Measurements from ENCODE around the gene CCNB3.

DNA sequence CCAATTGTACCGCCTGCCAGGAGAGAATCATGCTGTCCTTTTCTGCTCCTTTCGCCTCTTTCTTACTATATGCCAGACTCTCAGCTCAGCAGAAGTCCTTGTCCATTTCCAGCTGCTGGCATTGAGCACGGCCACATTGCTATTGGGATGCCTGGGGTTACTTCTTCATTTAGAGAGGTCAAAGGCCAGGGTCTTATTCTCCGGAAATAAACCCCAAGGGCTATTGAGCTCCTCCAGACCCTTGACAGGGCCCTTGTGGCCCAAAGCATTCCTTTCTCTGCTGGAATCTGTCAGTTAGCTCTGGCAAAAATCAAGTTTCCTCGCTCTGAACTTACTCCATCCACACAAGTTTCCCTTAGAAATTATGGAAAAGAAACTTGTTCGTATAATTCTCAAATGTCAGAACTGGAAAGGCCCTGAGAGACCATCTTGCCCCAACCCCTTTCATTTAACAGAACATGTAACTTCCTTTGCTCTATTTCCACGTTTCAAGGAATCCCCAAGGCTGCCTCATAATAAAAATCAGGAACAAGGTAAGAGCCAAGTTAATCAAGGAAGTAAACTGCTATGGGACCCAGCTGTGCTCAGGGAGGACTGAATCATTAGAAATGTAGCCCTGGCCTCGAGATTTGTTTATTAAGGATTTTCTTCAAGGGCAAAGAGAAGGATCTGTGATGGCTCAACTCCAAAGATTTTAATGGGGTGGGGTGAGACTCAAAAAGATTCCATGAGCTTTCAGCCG lies 15.5 kb upstream of the CCNB3 start:
- TF ChIP-seq, protein P1, sequence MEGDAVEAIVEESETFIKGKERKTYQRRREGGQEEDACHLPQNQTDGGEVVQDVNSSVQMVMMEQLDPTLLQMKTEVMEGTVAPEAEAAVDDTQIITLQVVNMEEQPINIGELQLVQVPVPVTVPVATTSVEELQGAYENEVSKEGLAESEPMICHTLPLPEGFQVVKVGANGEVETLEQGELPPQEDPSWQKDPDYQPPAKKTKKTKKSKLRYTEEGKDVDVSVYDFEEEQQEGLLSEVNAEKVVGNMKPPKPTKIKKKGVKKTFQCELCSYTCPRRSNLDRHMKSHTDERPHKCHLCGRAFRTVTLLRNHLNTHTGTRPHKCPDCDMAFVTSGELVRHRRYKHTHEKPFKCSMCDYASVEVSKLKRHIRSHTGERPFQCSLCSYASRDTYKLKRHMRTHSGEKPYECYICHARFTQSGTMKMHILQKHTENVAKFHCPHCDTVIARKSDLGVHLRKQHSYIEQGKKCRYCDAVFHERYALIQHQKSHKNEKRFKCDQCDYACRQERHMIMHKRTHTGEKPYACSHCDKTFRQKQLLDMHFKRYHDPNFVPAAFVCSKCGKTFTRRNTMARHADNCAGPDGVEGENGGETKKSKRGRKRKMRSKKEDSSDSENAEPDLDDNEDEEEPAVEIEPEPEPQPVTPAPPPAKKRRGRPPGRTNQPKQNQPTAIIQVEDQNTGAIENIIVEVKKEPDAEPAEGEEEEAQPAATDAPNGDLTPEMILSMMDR (IDR thresholded peaks at IDR 0.05): no peak
- no peak for TF ChIP-seq POLR2A (IDR thresholded peaks at IDR 0.05)
- no peak for TF ChIP-seq EP300 (IDR thresholded peaks at IDR 0.05)
